NCI-H748 treated with DMSO at 0.1 percent for 48 hours (cell line): Measurements from ENCODE around the gene ITPR1.
"Not testable (repeated sequence)": the region's sequence is repeated elsewhere in the genome, so short reads cannot be mapped to it uniquely, and the experiment has no call there.

Experiments
- DNase-seq: peaks from one replicate; lab custom pipeline; 2025; lab: John Stamatoyannopoulos, UW

ITPR1 gene

GRCh38 chr3:4758957-4759656, 266.0 kb downstream of the ITPR1 start:
- DNase-seq, result no peak

GRCh38 chr3:4759689-4760312, 266.7 kb downstream of the ITPR1 start:
- DNase-seq, result no peak

GRCh38 chr3:4761759-4762158, 268.6 kb downstream of the ITPR1 start:
- no peak for DNase-seq

DNA sequence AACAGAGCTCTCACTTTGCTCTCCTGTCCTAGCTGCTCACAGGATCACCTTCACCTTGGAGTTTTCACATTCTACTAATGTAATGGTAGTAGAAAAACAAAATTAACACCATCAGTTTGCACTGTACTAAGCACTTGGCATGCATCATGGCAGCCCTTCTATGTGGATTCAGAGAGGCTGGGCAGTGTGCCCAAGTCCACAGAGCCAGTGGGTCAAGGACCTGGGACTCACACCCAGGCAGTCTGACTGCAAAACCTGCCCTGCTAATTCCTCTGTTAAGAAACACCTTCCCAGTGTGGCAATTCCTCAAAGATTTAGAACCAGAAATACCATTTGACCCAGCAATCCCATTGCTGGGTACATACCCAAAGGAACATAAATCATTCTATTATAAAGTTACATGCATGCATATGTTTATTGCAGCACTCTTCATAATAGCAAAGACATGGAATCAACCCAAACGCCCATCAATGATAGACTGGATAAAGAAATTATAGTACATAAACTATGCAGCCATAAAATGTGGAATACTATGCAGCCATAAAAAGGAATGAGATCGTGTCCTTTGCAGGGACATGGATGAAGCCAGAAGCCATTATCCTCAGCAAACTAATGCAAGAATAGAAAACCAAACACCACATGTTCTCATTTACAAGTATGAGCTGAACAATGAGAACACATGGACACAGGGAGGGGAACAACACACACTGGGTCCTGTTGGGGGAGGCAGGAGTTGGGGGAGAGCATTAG, 269.5 kb downstream of the ITPR1 start:
- not testable (repeated sequence) for DNase-seq

- no peak for DNase-seq
These were observed 270.6 kb downstream of the ITPR1 start for GRCh38 chr3:4763604-4764247.

GRCh38 chr3:4765212-4765611, 272.1 kb downstream of the ITPR1 start:
- DNase-seq, result no peak

- no peak for DNase-seq
These were observed 273.1 kb downstream of the ITPR1 start for GRCh38 chr3:4766263-4766662.

DNA sequence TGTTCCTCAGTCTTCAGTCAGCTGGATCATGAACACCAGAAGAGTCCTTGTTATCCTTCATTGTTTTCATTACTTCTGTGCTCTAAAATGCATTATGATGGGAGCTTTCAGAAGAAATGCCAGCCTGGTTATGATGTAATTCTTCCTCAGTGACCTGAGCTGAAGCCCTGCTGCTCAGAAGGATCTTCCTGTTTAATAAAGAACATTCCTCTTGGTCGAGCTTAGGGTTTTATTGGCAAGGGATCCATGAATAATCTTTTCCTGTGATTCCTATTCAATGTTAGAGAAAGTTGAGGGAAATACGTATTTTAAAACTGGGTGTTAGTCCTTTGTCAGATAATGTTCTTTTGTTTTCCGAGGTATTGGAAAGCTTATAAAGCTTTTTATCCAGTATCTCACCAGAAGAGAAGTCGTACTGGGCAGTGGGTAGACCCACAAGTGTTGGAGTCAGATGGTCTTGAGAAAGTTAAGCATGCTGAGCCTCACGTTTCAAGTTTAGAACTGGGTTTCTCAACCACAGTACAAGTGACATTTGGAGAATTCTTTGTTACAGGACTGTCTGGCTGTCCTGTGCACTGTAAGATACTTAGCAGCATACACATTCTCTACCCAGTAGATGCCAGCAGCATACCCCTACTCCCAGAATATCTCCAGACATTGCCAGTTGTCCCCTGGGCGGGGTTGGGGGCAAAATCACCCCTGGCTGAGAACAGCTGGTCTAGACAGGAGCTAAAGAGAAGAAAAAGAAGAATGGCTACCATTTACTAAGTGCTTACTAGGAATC, 273.8 kb downstream of the ITPR1 start:
- DNase-seq, result no peak

GRCh38 chr3:4768021-4768420, 274.9 kb downstream of the ITPR1 start:
- DNase-seq, result no peak

DNA sequence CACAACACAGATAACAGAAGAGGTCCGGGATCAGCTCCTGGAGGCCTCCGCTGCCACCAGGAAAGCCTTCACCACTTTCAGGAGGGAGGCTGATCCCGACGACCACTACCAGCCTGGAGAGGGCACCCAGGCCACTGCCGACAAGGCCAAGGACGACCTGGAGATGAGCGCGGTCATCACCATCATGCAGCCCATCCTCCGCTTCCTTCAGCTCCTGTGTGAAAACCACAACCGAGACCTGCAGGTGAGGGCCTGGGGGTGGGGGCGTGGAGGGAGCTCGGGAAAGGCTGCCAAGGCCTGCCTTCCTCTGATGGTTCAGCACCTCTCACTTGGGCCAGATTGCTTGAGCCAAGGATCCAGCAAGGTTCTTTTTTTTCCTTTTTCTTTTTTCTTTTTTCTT, 275.4 kb downstream of the ITPR1 start:
- DNase-seq, result no peak

DNA sequence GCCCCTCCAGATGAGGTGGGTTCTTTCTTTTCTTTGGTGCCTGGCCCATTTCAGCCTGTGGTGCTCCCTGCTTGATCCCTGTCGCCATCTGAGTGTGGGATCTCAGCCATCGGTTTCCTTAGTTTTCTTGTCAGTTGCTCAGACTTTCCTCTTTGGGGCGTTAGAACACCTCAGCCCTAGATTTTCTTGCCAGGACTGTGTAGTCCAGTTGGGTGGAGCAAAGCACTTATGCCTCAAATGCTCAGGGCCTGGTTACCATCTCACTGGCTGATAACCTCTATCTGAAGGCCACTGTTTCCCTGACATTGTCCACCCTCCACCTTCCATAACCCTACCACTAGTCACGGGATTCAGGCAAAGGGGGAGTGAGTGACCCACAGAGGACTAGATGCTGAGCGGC, 277.4 kb downstream of the ITPR1 start:
- no peak for DNase-seq

DNA sequence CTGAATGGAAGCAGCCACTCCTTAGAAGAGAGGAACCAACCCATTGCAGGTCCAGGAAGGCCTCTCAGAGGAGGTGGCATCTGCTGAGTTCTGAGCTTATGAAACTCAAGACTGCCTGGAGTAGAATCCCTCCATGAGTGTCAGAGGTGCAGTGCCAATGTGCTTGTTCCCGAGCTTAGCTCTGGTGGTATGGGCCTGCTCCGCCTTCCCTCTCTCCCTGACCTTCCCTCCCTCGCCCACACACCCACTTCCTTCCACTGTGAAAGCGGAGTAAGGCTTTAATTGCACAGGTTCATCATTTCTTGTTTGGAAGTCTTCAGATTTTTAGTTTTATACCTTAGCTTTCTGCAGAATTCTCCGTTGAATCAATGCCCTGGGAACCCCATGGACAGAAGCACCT, 278.1 kb downstream of the ITPR1 start:
- DNase-seq, result no peak

- DNase-seq, result no peak
These were observed 279.1 kb downstream of the ITPR1 start for GRCh38 chr3:4772171-4772804.

- no peak for DNase-seq
These were observed 279.7 kb downstream of the ITPR1 start for GRCh38 chr3:4772858-4773257.

GRCh38 chr3:4773583-4773982, 280.4 kb downstream of the ITPR1 start:
- DNase-seq, result no peak

GRCh38 chr3:4774531-4774930, 281.4 kb downstream of the ITPR1 start:
- DNase-seq, result no peak

- no peak for DNase-seq
These were observed 283.3 kb downstream of the ITPR1 start for GRCh38 chr3:4776399-4776979.

GRCh38 chr3:4776980-4777581, 283.9 kb downstream of the ITPR1 start:
- DNase-seq, result no peak

DNA sequence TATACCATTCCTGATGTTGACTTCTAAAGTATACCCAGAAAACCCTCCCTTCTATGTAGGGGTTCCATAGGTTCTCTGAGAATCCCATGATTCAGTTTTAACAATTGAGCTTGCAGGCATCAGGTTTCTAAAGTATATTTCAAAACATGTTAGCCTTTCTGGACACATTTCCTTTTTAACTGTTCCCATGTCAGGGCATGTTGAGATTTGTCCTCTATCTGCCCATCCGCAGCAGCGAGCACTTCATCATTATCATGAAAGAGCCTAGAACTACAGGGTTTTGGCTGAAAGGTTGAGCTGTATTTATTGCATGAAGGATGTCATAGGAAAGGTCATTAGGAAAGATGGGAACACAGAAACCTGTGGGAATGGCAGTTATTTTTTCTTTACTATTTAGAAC, 285.0 kb downstream of the ITPR1 start:
- no peak for DNase-seq

GRCh38 chr3:4778740-4779139, 285.6 kb downstream of the ITPR1 start:
- DNase-seq, result no peak

- DNase-seq, result no peak
These were observed 287.4 kb downstream of the ITPR1 start for GRCh38 chr3:4780545-4780957.
